H1 (cell line): ENCODE data around the gene ELAVL1. TPM values are rescaled to one million over a fixed set of nuclear protein-coding genes. Genes with fewer than 3 reads are reported as not detected.
"Not testable (repeated sequence)": the region's sequence is repeated elsewhere in the genome, so short reads cannot be mapped to it uniquely, and the experiment has no call there.

Experiments used
- CTCF ChIA-PET: fragments of 300-600 bp; sonication (Branson Sonifier 250); formaldehyde crosslinking; loops from one replicate; lab custom pipeline; 2021; ENCODE audit not compliant: partially characterized antibody; lab: Charles Lee
- POLR2A ChIA-PET: fragments of 300-600 bp; sonication (Branson Sonifier 250); formaldehyde crosslinking; loops from one replicate; lab custom pipeline; 2021; ENCODE audit warnings: inconsistent platforms; ENCODE audit not compliant: partially characterized antibody; lab: Charles Lee
- DNase-seq, 2 experiments: peaks; one replicate each; pipeline versions ENCODE4 v3.0.0 to v3.0.0-alpha.2; 2010 to 2022; ENCODE audit warnings: low spot score in 2 of 2, low read depth in 1 of 2, mixed read lengths in 1 of 2
- FAIRE-seq: peaks from 2 replicates; lab custom pipeline; 2011; peaks lifted over from hg19 to GRCh38; lab: Jason Lieb, UNC
- H2AFZ ChIP-seq: 2 replicates; pipeline ENCODE4 v1.8.1; 2012; ENCODE audit warnings: low read length, inconsistent platforms
- H2AK5ac ChIP-seq: 2 replicates; pipeline ENCODE4 v1.6.1; 2013; ENCODE audit warnings: low read depth, low read length
- H2BK120ac ChIP-seq: replicated peaks from 2 replicates; pipeline ENCODE3; 2013; ENCODE audit warnings: low read depth, low read length, inconsistent platforms
- H2BK12ac ChIP-seq: 2 replicates; pipeline ENCODE4 v1.6.1; 2013; ENCODE audit warnings: low read depth, low read length
- H2BK15ac ChIP-seq: 2 replicates; pipeline ENCODE4 v1.6.1; 2013; ENCODE audit warnings: low read length
- H2BK20ac ChIP-seq: 2 replicates; pipeline ENCODE4 v1.6.1; 2013; ENCODE audit warnings: low read length
- H2BK5ac ChIP-seq: 2 replicates; pipeline ENCODE4 v1.6.1; 2013; ENCODE audit warnings: low read depth, low read length
- H3K14ac ChIP-seq: 2 replicates; pipeline ENCODE4 v1.6.1; 2013; ENCODE audit warnings: inconsistent platforms; ENCODE audit not compliant: insufficient read length
- H3K18ac ChIP-seq: 2 replicates; pipeline ENCODE4 v1.6.1; 2013; ENCODE audit warnings: low read length; ENCODE audit errors: extremely low read depth
- H3K23ac ChIP-seq: 2 replicates; pipeline ENCODE4 v1.6.1; 2013; ENCODE audit warnings: inconsistent platforms; ENCODE audit not compliant: insufficient read length
- H3K23me2 ChIP-seq: 2 replicates; pipeline ENCODE4 v1.6.1; 2013; ENCODE audit warnings: low read depth, low read length
- H3K27ac ChIP-seq: 2 replicates; pipeline ENCODE4 v1.6.1; 2011; ENCODE audit warnings: low read depth, low read length, inconsistent platforms
- H3K27me3 ChIP-seq, 4 experiments: replicated peaks in 1 of 4; 1 replicate in 1 of 4; 2 replicates in 3 of 4; pipeline versions ENCODE4 v1.6.1 to v1.8.1; 2011 to 2013; ENCODE audit warnings: low read length in 3 of 4, mild to moderate bottlenecking in 3 of 4, inconsistent platforms in 2 of 4, mixed read lengths in 2 of 4, moderate library complexity in 1 of 4; ENCODE audit not compliant: control insufficient read depth in 3 of 4, insufficient read depth in 3 of 4; ENCODE audit errors: extremely low read depth in 1 of 4
- H3K36me3 ChIP-seq, 4 experiments: 2 replicates each; pipeline versions ENCODE4 v1.6.1 to v1.8.1; 2011 to 2013; ENCODE audit warnings: mild to moderate bottlenecking in 4 of 4, low read length in 3 of 4, moderate library complexity in 2 of 4, control low read depth in 1 of 4, inconsistent platforms in 1 of 4; ENCODE audit not compliant: insufficient read depth in 4 of 4, control insufficient read depth in 2 of 4
- H3K4ac ChIP-seq: replicated peaks from 2 replicates; pipeline ENCODE3; 2013; ENCODE audit warnings: low read length, low read depth, mixed read lengths, inconsistent platforms; ENCODE audit not compliant: insufficient read length
- H3K4me1 ChIP-seq, 4 experiments: replicated peaks in 1 of 4; 1 replicate in 1 of 4; 2 replicates in 3 of 4; pipeline versions ENCODE4 v1.6.1 to v1.8.1; 2011 to 2013; ENCODE audit warnings: low read length in 3 of 4, inconsistent platforms in 2 of 4, mixed read lengths in 1 of 4; ENCODE audit not compliant: insufficient read depth in 4 of 4, control insufficient read depth in 3 of 4
- H3K4me2 ChIP-seq, 2 experiments: 2 replicates each; pipeline versions ENCODE4 v1.6.1 to v1.8.1; 2011 to 2013; ENCODE audit warnings: low read depth in 2 of 2, low read length in 2 of 2, control low read depth in 1 of 2, inconsistent platforms in 1 of 2, mild to moderate bottlenecking in 1 of 2; ENCODE audit not compliant: insufficient read depth in 1 of 2
- H3K4me3 ChIP-seq, 4 experiments: fragments of 200-600, 300-600 bp in 1 of 4; sonication (generic), shearing (Covaris generic), sonication (Bioruptor Twin) in 1 of 4; 2 replicates each; pipeline versions ENCODE4 v1.5.1 to v1.8.1; 2011 to 2016; ENCODE audit warnings: low read length in 4 of 4, low read depth in 3 of 4, control low read depth in 2 of 4, inconsistent platforms in 2 of 4, mild to moderate bottlenecking in 2 of 4, mixed read lengths in 1 of 4, moderate library complexity in 1 of 4; ENCODE audit not compliant: insufficient read depth in 2 of 4; ENCODE audit errors: extremely low read depth in 1 of 4
- H3K56ac ChIP-seq: replicated peaks from 2 replicates; pipeline ENCODE3; 2013; ENCODE audit warnings: low read depth, mild to moderate bottlenecking, mixed read lengths, low read length, inconsistent platforms; ENCODE audit not compliant: insufficient read length
- H3K79me1 ChIP-seq: 2 replicates; pipeline ENCODE4 v1.6.1; 2013; ENCODE audit warnings: low read depth, low read length, control low read depth
- H3K79me2 ChIP-seq, 2 experiments: 2 replicates each; pipeline versions ENCODE4 v1.6.1 to v1.8.1; 2012 to 2013; ENCODE audit warnings: low read length in 2 of 2, mild to moderate bottlenecking in 2 of 2, inconsistent platforms in 1 of 2; ENCODE audit not compliant: insufficient read depth in 2 of 2, control insufficient read depth in 1 of 2
- H3K9ac ChIP-seq, 4 experiments: replicated peaks in 1 of 4; 1 replicate in 1 of 4; 2 replicates in 3 of 4; pipeline versions ENCODE4 v1.6.1 to v1.8.1; 2011 to 2013; ENCODE audit warnings: low read depth in 3 of 4, low read length in 3 of 4, control low read depth in 2 of 4, mild to moderate bottlenecking in 2 of 4, moderate library complexity in 2 of 4, inconsistent platforms in 1 of 4; ENCODE audit errors: extremely low read depth in 1 of 4
- H3K9me3 ChIP-seq, 2 experiments: 2 replicates each; pipeline versions ENCODE4 v1.6.1 to v1.8.1; 2012 to 2013; ENCODE audit warnings: mild to moderate bottlenecking in 2 of 2, moderate library complexity in 2 of 2, control low read depth in 1 of 2, inconsistent platforms in 1 of 2, low read depth in 1 of 2, low read length in 1 of 2, mixed read lengths in 1 of 2; ENCODE audit not compliant: insufficient read depth in 2 of 2
- H4K20me1 ChIP-seq, 2 experiments: replicated peaks in 1 of 2; 2 replicates each; pipeline versions ENCODE3 to v1.8.1; 2011 to 2013; ENCODE audit warnings: inconsistent platforms in 2 of 2, low read length in 2 of 2, mild to moderate bottlenecking in 1 of 2; ENCODE audit not compliant: insufficient read depth in 2 of 2, control insufficient read depth in 1 of 2
- H4K5ac ChIP-seq: 2 replicates; pipeline ENCODE4 v1.6.1; 2013; ENCODE audit warnings: low read length, low read depth, mixed read lengths, inconsistent platforms; ENCODE audit not compliant: insufficient read length
- H4K8ac ChIP-seq: 2 replicates; pipeline ENCODE4 v1.8.0; 2013; ENCODE audit warnings: mild to moderate bottlenecking, moderate library complexity, low read length, inconsistent platforms; ENCODE audit not compliant: insufficient read depth; ENCODE audit errors: extremely low read depth
- H4K91ac ChIP-seq: replicated peaks from 2 replicates; pipeline ENCODE3; 2013; ENCODE audit warnings: low read length, mixed read lengths, inconsistent platforms; ENCODE audit not compliant: insufficient read length
- ASH2L ChIP-seq: fragments of 200-600, 300-600 bp; sonication (generic); IDR thresholded peaks from one replicate; pipeline ENCODE4 v1.7.1; 2017; ENCODE audit warnings: low read length
- CEBPB ChIP-seq: IDR thresholded peaks from 2 replicates; pipeline ENCODE4 v1.6.1; 2012; ENCODE audit warnings: low read depth, low read length
- SP1 ChIP-seq: IDR thresholded peaks from 2 replicates; pipeline ENCODE4 v1.6.1; 2011; ENCODE audit warnings: low read depth, low read length
- TAF1 ChIP-seq: IDR thresholded peaks from 2 replicates; pipeline ENCODE4 v1.6.1; 2011; ENCODE audit warnings: mild to moderate bottlenecking, low read depth, low read length
- TCF12 ChIP-seq: IDR thresholded peaks from 2 replicates; pipeline ENCODE4 v1.6.1; 2011; ENCODE audit warnings: low read depth, mild to moderate bottlenecking, low read length
- TEAD4 ChIP-seq: IDR thresholded peaks from 2 replicates; pipeline ENCODE4 v1.6.1; 2012; ENCODE audit warnings: low read depth, low read length, inconsistent platforms, mixed read lengths
- WGBS, 2 experiments: shearing (Covaris generic) in 1 of 2; methylation state at CpG; one replicate each; pipeline versions ENCODE4 v1.1.6 to v1.1.7; 2013 to 2015; ENCODE audit warnings: low lambda C conversion rate in 2 of 2, mixed read lengths in 2 of 2, inconsistent platforms in 1 of 2, low coverage in 1 of 2, missing lambda C conversion rate in 1 of 2; ENCODE audit not compliant: insufficient replicate concordance in 2 of 2, insufficient coverage in 1 of 2, insufficient read length in 1 of 2; ENCODE audit errors: extremely low coverage in 1 of 2, missing lambda C conversion rate in 1 of 2; 5-methylcytosine and 5-hydroxymethylcytosine counted together
- polyA plus RNA-seq, 7 experiments: library from polyadenylated mRNA; depleted of rRNA in 3 of 7; stranded (reverse) in 5 of 7; unstranded in 2 of 7; fragments of >200 nt in 5 of 7; fragments of 200-250 nt in 2 of 7; gene quantifications; 1 replicate in 5 of 7; 2 replicates in 1 of 7; 4 replicates in 1 of 7; pipeline versions ENCODE4 v1.2.1 to v1.2.3, GENCODE V29; 2011 to 2013; ENCODE audit warnings: missing spikeins in 2 of 7, mixed read lengths in 2 of 7
- total RNA-seq: library from RNA; stranded (reverse); fragmentation: NEBNext Ultra II Directional; extraction: Animal tissue kit (Norgen Biotek cat#: 25700); gene quantifications from 2 replicates; pipeline ENCODE4 v1.2.1, GENCODE V29; 2021

Gene ELAVL1
- total and polyA plus RNA-seq, 2 of the 8 experiments (the other 6 are each of a cell fraction or from before 2014, with no cell fraction given) = 56.7 to 163 TPM

GRCh38 chr19:8033287-8034177 lies 28.1 kb upstream of the ELAVL1 start:
- Histone ChIP-seq H2BK120ac (peak overlapping the region; percentile 95), H2BK20ac (peak overlapping the region; percentile 72; the same call in 1 of the 2 replicates), H3K4me2 (peak overlapping the region; percentile 40 to 50; a peak in 3 of 4 replicates), H3K27ac (peak overlapping the region; percentile 37; the same call in 1 of the 2 replicates), H3K4me1 (peaks cover 4 to 20% (median 12%) of the 10 kb centered on the region in 4 experiments), H3K4me3 (peak overlapping the region in 2 of 4 experiments; percentile 14 to 20; a peak in 1 of 8 replicates), H2AFZ (peak overlapping the region; percentile 83), H2BK5ac (peak overlapping the region; percentile 71; the same call in 1 of the 2 replicates)
- H3K23me2 ChIP-seq, H3K79me1 ChIP-seq, CTCF ChIA-PET, H3K4ac ChIP-seq, H3K14ac ChIP-seq, DNase-seq, H4K8ac ChIP-seq, H3K9ac ChIP-seq, H3K23ac ChIP-seq, H4K91ac ChIP-seq, H3K36me3 ChIP-seq, H2BK15ac ChIP-seq, H3K79me2 ChIP-seq, H4K20me1 ChIP-seq, H3K27me3 ChIP-seq, H3K18ac ChIP-seq, H4K5ac ChIP-seq, H3K56ac ChIP-seq, H2BK12ac ChIP-seq, FAIRE-seq, H3K9me3 ChIP-seq, H2AK5ac ChIP-seq: not testable (repeated sequence)
- WGBS, 2 experiments = 67% methylated on average over 20 of the region's 22 CpGs; no CpG with 5 or more reads in 1 of the 2 experiments
- peak; percentile 57; the same call in 1 of the 2 replicates for TF ChIP-seq CEBPB
- peak; percentile 55 for TF ChIP-seq TEAD4
- TF ChIP-seq TCF12 = peak; percentile 80; the same call in 1 of the 2 replicates
- peak; percentile 38 for TF ChIP-seq ASH2L
- 0 out of 2 replicates have a peak, but pooled peaks have one; percentile 27 for TF ChIP-seq TAF1
- TF ChIP-seq SP1 = peak; percentile 40; the same call in 1 of the 2 replicates
- POLR2A ChIA-PET = interaction anchor here (1.1 to 1.3 kb wide), 5 partner anchors 10 to 89 kb away, joined by 3 to 7 read pairs (median 4); partner anchors contain the start of gene ELAVL1
